HG02884 (cell line): ENCODE results near the gene TJAP1.
A peak's percentile ranks its signal among the peaks of the same experiment; 100 is the strongest.

Experiments
- ATAC-seq: cut with Tn5 transposase; IDR thresholded peaks from one replicate; pipeline ENCODE4 v1.9.1; 2021; ENCODE audit warnings: mild to moderate bottlenecking, moderate library complexity; ENCODE audit not compliant: unreplicated experiment

Gene TJAP1

GRCh38 chr6:43477235-43478007, at the start of gene TJAP1:
Gene TJAP1 (plus strand): TSS chr6:43477570. CDS start chr6:43499002, 21,432 bp downstream.
- peak; percentile 74 for ATAC-seq

- ATAC-seq: no peak
Observed at GRCh38 chr6:43428112-43428570, 49.2 kb upstream of the TJAP1 start.

GRCh38 chr6:43428874-43429273, 48.5 kb upstream of the TJAP1 start:
- no peak for ATAC-seq

- no peak for ATAC-seq
Observed at GRCh38 chr6:43432009-43432945, 45.1 kb upstream of the TJAP1 start.

GRCh38 chr6:43433148-43433547, 44.2 kb upstream of the TJAP1 start:
- ATAC-seq: no peak

GRCh38 chr6:43434001-43434840, 43.1 kb upstream of the TJAP1 start:
- no peak for ATAC-seq

GRCh38 chr6:43434943-43435342, 42.4 kb upstream of the TJAP1 start:
- ATAC-seq: no peak

GRCh38 chr6:43435682-43436437, 41.5 kb upstream of the TJAP1 start:
- no peak for ATAC-seq

GRCh38 chr6:43436577-43437282, 40.6 kb upstream of the TJAP1 start:
- no peak for ATAC-seq

GRCh38 chr6:43437700-43438099, 39.7 kb upstream of the TJAP1 start:
- ATAC-seq: no peak

GRCh38 chr6:43442935-43443334, 34.4 kb upstream of the TJAP1 start:
- ATAC-seq: no peak

GRCh38 chr6:43444036-43444435, 33.3 kb upstream of the TJAP1 start:
- no peak for ATAC-seq

- no peak for ATAC-seq
Observed at GRCh38 chr6:43444582-43444981, 32.8 kb upstream of the TJAP1 start.

GRCh38 chr6:43445576-43445975, 31.8 kb upstream of the TJAP1 start:
- no peak for ATAC-seq

- no peak for ATAC-seq
Observed at GRCh38 chr6:43447604-43448003, 29.8 kb upstream of the TJAP1 start.

- ATAC-seq: no peak
Observed at GRCh38 chr6:43448916-43449315, 28.5 kb upstream of the TJAP1 start.

- no peak for ATAC-seq
Observed at GRCh38 chr6:43450699-43451131, 26.7 kb upstream of the TJAP1 start.

- no peak for ATAC-seq
Observed at GRCh38 chr6:43451348-43451747, 26.0 kb upstream of the TJAP1 start.

- ATAC-seq: no peak
Observed at GRCh38 chr6:43451939-43452338, 25.4 kb upstream of the TJAP1 start.
